Measurements from ENCODE around the gene PRSS36. TPM values are rescaled to one million over a fixed set of nuclear protein-coding genes. Genes with fewer than 3 reads are reported as not detected.

Gene PRSS36
- total RNA-seq, 1 experiment from 2014 or later, result 0.23 TPM

GRCh38 chr16:31129568-31130335, 20.1 kb downstream of the PRSS36 start:
- CTCF ChIA-PET, result no interaction called here
- intact Hi-C loops (cut with micrococcal nuclease; ENCODE audit: unreplicated experiment), result no loop called here

More at GRCh38 chr16:31129568-31130335, 20.1 kb downstream of the PRSS36 start:
- ATAC-seq, result no peak
- no peaks in the 10 kb centered on the region for H3K27me3 ChIP-seq (ENCODE audit: control insufficient read depth, insufficient read depth, low read length)
- no TSS peak for BruUV-seq (replicated peaks)
- no peaks in the 10 kb centered on the region for H3K36me3 ChIP-seq (ENCODE audit: control insufficient read depth, insufficient read depth, low read length)
- DNase-seq (ENCODE audit: low read depth, low spot score), result no peak
- no peaks in the 10 kb centered on the region for H3K4me1 ChIP-seq (ENCODE audit: control insufficient read depth, insufficient read depth, low read length)
- POLR2A ChIA-PET, result interaction anchor here (0.6 kb wide), 1 partner anchor 92 kb away, joined by 4 read pairs; no protein-coding TSS in a partner anchor
- in situ Hi-C loops (cut with HindIII; ENCODE audit: low pct_unique_long_range_greater_than_20kb, low sequenced_read_pairs), result no loop called here
- no peaks in the 10 kb centered on the region for H3K9me3 ChIP-seq (ENCODE audit: control insufficient read depth, insufficient read depth, low read depth, low read length)
- no peak for TF ChIP-seq CTCF (IDR thresholded peaks at IDR 0.05)
- no peak for TF ChIP-seq POLR2AphosphoS5 (IDR thresholded peaks at IDR 0.05; ENCODE audit: low read depth, low read length)
- no peak for TF ChIP-seq TCF7L2 (IDR thresholded peaks at IDR 0.05; ENCODE audit: low read depth, low read length)
- TF ChIP-seq REST (IDR thresholded peaks at IDR 0.05; ENCODE audit: insufficient read depth in 1 of 2, low read depth in 2 of 2, low read length in 1 of 2), result no peak
- TF ChIP-seq SIN3A (IDR thresholded peaks at IDR 0.05; ENCODE audit: borderline replicate concordance, insufficient read depth, low read depth, low read length), result no peak
- H3K27ac ChIP-seq (ENCODE audit: low read length), result no peak overlapping the region
- H3K4me3 ChIP-seq (ENCODE audit: low read depth in 2 of 2, low read length in 2 of 2), result no peak overlapping the region
